Progenitor cell of endocrine pancreas (in vitro differentiated cells): ENCODE results near the gene DFFA. TPM values are rescaled to one million over a fixed set of nuclear protein-coding genes. Genes with fewer than 3 reads are reported as not detected.

Experiments
- DNase-seq: peaks from one replicate; pipeline ENCODE4 v3.0.0; 2021; ENCODE audit warnings: low spot score; ENCODE audit not compliant: unreplicated experiment
- H3K27ac Mint-ChIP-seq: 2 replicates; pipeline ENCODE4 v1.8.0; 2021; ENCODE audit warnings: mild to moderate bottlenecking, moderate library complexity, mixed read lengths
- H3K27me3 Mint-ChIP-seq: 2 replicates; pipeline ENCODE4 v1.8.0; 2021; ENCODE audit warnings: mixed read lengths
- H3K36me3 Mint-ChIP-seq: 2 replicates; pipeline ENCODE4 v1.8.0; 2022; ENCODE audit warnings: mixed read lengths; ENCODE audit not compliant: insufficient read depth
- H3K4me1 Mint-ChIP-seq: 2 replicates; pipeline ENCODE4 v1.8.0; 2021; ENCODE audit warnings: low read depth, mixed read lengths
- H3K4me3 Mint-ChIP-seq: 2 replicates; pipeline ENCODE4 v1.8.0; 2021; ENCODE audit warnings: low read depth, mild to moderate bottlenecking, moderate library complexity, mixed read lengths
- H3K9me3 Mint-ChIP-seq: 2 replicates; pipeline ENCODE4 v1.8.0; 2021; ENCODE audit warnings: low read depth, mixed read lengths
- total RNA-seq: library from RNA; stranded (reverse); gene quantifications from 2 replicates; pipeline ENCODE4 v1.2.1, GENCODE V29; 2021
- TF ChIP-seq, protein P1 (sequence below): fragments of 200-600 bp; sonication (generic); IDR thresholded peaks from one replicate; pipeline ENCODE4 v1.5.0; 2021; ENCODE audit warnings: antibody characterized with exemption, mild to moderate bottlenecking; ENCODE audit not compliant: unreplicated experiment

The DFFA gene
- total RNA-seq, 1 donor from 2014 or later, result 47.9 TPM

DNA sequence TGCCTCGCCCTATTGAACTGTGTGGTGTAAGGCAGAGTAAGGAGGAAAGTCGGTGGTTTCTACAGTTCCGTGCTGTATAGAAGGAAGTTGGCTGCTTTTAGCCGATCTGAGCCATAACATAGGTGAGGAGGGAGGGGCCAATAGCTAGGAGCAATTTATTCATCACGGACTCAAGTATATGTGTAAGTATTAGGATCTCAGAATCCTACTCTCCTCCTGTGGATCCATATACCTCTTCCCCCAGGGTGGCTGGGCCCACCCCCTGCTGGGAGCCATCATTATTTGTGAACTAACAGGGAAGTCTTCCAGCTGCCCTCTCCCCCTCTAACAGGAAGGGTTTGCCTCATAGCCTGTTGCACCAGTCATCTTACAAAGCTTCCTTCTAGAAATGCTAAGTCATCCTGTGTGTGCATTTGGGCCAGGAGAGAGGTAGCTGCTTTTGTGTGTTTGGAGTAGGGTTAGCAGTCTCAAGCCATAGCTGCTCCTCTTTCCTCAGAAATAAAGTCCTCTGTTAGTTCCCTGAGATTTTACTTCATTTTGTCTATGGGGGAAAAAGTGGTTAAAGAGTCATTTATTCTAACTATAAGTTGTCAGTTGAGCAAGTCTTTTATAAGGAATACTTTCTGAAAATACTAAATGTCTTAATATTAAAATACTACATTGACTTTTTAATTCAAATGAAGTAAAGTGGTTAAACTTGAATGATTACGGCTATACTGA is 57.0 kb downstream of the DFFA start:
- no peaks in the 10 kb centered on the region for H3K27me3 Mint-ChIP-seq
- peaks cover 47% of the 10 kb centered on the region for H3K36me3 Mint-ChIP-seq
- no peaks in the 10 kb centered on the region for H3K9me3 Mint-ChIP-seq
- TF ChIP-seq, protein P1, sequence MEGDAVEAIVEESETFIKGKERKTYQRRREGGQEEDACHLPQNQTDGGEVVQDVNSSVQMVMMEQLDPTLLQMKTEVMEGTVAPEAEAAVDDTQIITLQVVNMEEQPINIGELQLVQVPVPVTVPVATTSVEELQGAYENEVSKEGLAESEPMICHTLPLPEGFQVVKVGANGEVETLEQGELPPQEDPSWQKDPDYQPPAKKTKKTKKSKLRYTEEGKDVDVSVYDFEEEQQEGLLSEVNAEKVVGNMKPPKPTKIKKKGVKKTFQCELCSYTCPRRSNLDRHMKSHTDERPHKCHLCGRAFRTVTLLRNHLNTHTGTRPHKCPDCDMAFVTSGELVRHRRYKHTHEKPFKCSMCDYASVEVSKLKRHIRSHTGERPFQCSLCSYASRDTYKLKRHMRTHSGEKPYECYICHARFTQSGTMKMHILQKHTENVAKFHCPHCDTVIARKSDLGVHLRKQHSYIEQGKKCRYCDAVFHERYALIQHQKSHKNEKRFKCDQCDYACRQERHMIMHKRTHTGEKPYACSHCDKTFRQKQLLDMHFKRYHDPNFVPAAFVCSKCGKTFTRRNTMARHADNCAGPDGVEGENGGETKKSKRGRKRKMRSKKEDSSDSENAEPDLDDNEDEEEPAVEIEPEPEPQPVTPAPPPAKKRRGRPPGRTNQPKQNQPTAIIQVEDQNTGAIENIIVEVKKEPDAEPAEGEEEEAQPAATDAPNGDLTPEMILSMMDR, result no peak
- no peak for DNase-seq
- no peaks in the 10 kb centered on the region for H3K4me1 Mint-ChIP-seq
- H3K4me3 Mint-ChIP-seq, result no peak overlapping the region
- peak overlapping the region; percentile 85 for H3K27ac Mint-ChIP-seq

- Mint-ChIP-seq H3K4me3 (no peak overlapping the region), H3K4me1 (no peaks in the 10 kb centered on the region), H3K27ac (no peak overlapping the region), H3K36me3 (peaks cover 34% of the 10 kb centered on the region), H3K9me3 (no peaks in the 10 kb centered on the region), H3K27me3 (no peaks in the 10 kb centered on the region)
- TF ChIP-seq, protein P1, result no peak
- DNase-seq, result no peak
Observed at GRCh38 chr1:10407201-10407600, 65.1 kb downstream of the DFFA start.

Other genes with a start within 250 kb of the DFFA start
- 254 and 263 TPM in 2 replicates for gene PGD, start 73.5 kb downstream of the DFFA start, total RNA-seq
- 22.2 and 22.5 TPM in 2 replicates for gene CENPS, start 42.1 kb downstream of the DFFA start, total RNA-seq
- 1.0 and 2.0 TPM in 2 replicates for gene CORT, start 22.5 kb downstream of the DFFA start, total RNA-seq
- gene PEX14, start 2.4 kb upstream of the DFFA start, total RNA-seq, result 27.8 and 28.7 TPM in 2 replicates